ENCODE measurements around the gene APOC3.

The APOC3 gene

GRCh38 chr11:116852261-116853031 lies 22.7 kb downstream of the APOC3 start:
- DNase-seq, result no peak

GRCh38 chr11:116853461-116854073 lies 23.9 kb downstream of the APOC3 start:
- peak; percentile 67 for DNase-seq

GRCh38 chr11:116855413-116855812 lies 25.7 kb downstream of the APOC3 start:
- no peak for DNase-seq

- DNase-seq, result no peak
Observed at GRCh38 chr11:116856423-116856822, 26.7 kb downstream of the APOC3 start.

GRCh38 chr11:116857316-116857715 lies 27.6 kb downstream of the APOC3 start:
- no peak for DNase-seq

- no peak for DNase-seq
Observed at GRCh38 chr11:116857936-116858335, 28.2 kb downstream of the APOC3 start.

- no peak for DNase-seq
Observed at GRCh38 chr11:116859175-116859574, 29.5 kb downstream of the APOC3 start.

GRCh38 chr11:116860303-116860702 lies 30.6 kb downstream of the APOC3 start:
- no peak for DNase-seq

GRCh38 chr11:116861539-116861938 lies 31.8 kb downstream of the APOC3 start:
- no peak for DNase-seq

- no peak for DNase-seq
Observed at GRCh38 chr11:116862185-116862584, 32.5 kb downstream of the APOC3 start.

GRCh38 chr11:116862951-116863350 lies 33.2 kb downstream of the APOC3 start:
- DNase-seq, result no peak

GRCh38 chr11:116864531-116864930 lies 34.8 kb downstream of the APOC3 start:
- DNase-seq, result no peak

- no peak for DNase-seq
Observed at GRCh38 chr11:116865696-116866095, 36.0 kb downstream of the APOC3 start.

GRCh38 chr11:116866804-116867455 lies 37.2 kb downstream of the APOC3 start:
- no peak for DNase-seq

- DNase-seq, result no peak
Observed at GRCh38 chr11:116867619-116868018, 37.9 kb downstream of the APOC3 start.

GRCh38 chr11:116868066-116868465 lies 38.4 kb downstream of the APOC3 start:
- DNase-seq, result no peak

- DNase-seq, result no peak
Observed at GRCh38 chr11:116869610-116870009, 39.9 kb downstream of the APOC3 start.

- DNase-seq, result no peak
Observed at GRCh38 chr11:116870054-116870453, 40.3 kb downstream of the APOC3 start.

- DNase-seq, result no peak
Observed at GRCh38 chr11:116871248-116871647, 41.5 kb downstream of the APOC3 start.

- no peak for DNase-seq
Observed at GRCh38 chr11:116873381-116873780, 43.7 kb downstream of the APOC3 start.

- DNase-seq, result no peak
Observed at GRCh38 chr11:116874251-116874650, 44.5 kb downstream of the APOC3 start.

- no peak for DNase-seq
Observed at GRCh38 chr11:116875194-116875593, 45.5 kb downstream of the APOC3 start.

GRCh38 chr11:116876656-116877055 lies 46.9 kb downstream of the APOC3 start:
- no peak for DNase-seq

All from stimulated activated CD4-positive, alpha-beta T cell treated with anti-CD3 and anti-CD28 coated beads, Interleukin-15, amount 100 ng/mL, for 24 hours (primary cell).